GM18873 (cell line): ENCODE results near the gene HSD17B12.
"Not testable (repeated sequence)": the region's sequence is repeated elsewhere in the genome, so short reads cannot be mapped to it uniquely, and the experiment has no call there.

ENCODE experiments used
- ATAC-seq: cut with Tn5 transposase; IDR thresholded peaks from one replicate; pipeline ENCODE4 v1.9.1; 2021; ENCODE audit warnings: mild to moderate bottlenecking, moderate library complexity, moderate number of reproducible peaks; ENCODE audit not compliant: unreplicated experiment, low FRiP score

HSD17B12 gene

DNA sequence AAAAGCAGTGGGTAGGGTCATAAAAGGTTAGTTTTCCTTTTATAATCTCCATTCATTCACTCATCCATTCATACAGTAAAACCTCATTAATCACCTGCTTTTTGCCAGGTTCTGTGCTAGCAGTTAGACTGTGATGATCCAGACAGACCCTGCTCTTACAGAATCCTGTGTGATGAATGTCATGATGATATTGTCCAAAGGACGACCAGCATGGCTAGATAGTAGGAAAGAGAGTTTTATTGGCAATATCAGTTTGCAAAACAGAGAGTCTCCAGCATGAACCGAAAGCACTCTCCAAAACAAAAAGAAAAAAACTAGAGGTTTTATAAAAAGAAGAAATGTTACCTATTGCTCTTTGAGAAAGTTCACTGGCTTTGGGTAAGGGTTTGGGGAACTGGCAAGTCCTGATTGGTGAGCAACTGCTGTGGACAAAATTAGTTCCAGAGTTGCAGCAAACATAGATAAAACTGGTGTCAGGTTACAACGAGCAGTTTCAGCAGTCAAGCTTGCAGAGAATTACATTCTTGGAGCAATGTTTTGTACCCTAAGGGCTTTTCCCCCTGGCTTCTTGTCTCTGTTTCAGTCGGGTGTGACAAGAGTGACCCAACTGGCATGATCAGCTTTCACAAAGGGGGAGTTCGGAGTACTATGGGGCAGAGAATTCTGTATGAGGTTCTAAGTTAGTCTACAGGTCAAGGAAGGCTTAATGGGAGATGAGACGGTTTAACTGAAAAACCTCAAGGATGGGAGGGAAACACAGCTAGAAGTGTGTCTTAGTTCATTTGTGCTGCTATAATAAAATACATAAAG lies 58.3 kb downstream of the HSD17B12 start:
- ATAC-seq: no peak

DNA sequence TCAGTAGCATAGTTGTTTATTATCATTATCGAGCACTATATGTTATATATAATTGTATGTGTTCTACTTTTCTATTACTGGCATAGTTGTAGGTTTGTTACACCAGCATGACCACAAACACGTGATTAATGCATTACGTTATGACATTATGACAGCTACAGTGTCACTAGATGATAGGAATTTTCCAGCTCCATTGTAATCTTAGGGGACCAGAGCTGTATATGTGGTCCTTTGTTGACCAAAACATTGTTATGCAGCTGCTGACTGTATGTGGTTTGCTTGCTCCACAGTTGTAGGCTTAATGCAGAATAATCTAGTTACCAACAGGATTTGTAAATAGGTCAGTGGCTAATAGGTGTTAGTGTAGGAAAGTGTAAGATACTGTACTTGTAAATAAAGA lies 66.1 kb downstream of the HSD17B12 start:
- no peak for ATAC-seq

DNA sequence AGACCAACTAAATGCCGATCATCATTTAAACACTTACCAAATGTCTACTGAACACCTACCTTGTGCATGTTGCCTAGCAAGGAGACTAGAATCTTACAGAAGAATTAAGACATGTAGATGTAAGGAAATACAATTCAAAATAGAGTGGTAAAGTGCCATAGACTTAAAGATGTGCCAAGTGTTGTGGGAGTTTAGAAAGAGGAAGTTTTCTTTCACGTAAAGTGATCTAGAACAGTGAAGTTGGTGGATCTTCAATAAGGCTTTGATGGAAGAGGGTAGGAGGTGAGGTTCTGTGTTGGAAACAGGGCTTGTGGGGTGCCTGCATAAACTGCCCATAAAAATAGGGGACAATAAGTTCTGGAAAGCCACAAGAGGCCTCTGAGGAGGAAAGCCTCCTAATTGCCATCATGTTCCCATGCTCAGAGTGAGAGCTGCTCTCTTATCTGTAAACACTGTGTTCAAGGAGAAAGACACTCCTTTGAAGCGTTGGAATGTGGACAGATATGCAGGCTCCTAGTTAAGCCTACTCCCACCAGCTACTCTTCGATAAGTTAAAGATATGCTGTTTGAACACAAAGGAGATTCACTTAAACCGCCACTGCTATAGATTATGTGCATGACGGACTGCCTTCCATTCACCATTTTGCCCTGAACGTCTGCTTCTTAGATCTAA lies 66.7 kb downstream of the HSD17B12 start:
- ATAC-seq: no peak

DNA sequence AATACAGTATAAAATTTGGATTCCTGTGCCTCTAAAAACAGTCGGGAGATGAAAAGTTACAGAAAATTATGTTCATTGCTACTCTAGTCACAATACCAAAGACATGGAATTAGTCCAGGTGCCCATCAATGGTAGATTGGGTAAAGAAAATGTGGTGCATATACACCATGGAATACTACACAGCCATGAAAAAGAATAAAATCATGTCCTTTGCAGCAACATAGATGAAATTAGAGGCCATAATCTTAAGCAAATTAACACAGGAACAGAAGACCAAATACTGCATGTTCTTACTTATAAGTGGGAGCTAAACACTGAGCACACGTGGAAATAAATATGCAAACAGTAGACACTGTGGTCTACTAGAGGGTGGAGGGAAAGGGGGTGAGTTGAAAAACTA lies 67.6 kb downstream of the HSD17B12 start:
- no peak for ATAC-seq

DNA sequence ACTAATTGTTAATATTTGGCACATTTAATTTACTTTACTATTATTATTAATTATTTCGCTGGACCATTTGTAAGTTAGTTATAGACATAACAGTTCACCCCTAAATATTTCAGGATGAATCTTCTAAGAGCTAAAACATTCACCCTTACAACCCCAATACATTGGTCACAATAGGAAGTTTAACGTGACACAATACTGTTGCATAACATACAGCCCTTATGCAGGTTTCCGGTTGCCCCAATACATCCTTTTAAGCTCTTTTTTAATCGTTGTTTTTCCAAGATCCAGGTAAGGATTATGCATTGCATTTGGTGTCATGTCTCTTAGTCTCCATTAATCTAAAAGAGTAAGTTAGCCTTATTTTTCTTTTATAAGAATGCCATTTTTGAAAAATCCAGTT lies 71.2 kb downstream of the HSD17B12 start:
- ATAC-seq: no peak

DNA sequence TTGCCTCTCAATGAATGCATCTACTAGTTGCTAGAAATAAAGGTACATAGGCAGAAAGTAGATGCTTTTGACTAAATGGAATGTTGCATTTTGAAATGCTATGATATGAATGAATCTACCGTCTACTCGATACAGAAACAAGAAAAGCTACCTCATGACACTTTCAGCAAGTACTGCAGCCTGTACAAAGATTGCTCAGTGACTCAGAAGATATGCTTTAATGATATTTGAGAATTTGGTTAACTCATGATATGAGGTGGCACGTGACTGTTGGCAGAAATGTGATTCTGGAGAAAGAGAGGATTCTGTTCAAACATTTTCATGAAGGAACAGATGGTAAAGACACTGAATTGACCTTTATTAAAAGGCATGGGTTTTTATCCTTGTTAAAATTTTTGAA lies 76.0 kb downstream of the HSD17B12 start:
- no peak for ATAC-seq

DNA sequence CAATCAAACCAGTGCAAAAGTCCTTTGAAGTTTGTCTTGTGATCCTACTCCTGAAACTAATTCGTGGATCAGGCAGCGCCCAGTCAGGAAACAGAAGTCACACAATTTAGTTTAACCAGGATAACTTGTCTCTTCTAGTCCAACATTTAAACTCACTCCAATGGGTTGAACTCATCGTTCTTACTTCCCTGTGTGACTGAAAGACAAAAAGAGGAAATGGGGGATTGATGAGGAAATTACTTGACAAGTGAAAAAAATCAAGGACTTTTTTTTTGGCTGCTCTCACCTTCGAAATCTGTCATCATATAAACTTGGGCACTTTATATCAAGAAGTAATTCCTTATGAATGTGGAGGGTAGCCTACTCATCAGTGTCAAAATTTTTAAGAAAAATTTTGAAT lies 78.4 kb downstream of the HSD17B12 start:
- ATAC-seq: no peak

DNA sequence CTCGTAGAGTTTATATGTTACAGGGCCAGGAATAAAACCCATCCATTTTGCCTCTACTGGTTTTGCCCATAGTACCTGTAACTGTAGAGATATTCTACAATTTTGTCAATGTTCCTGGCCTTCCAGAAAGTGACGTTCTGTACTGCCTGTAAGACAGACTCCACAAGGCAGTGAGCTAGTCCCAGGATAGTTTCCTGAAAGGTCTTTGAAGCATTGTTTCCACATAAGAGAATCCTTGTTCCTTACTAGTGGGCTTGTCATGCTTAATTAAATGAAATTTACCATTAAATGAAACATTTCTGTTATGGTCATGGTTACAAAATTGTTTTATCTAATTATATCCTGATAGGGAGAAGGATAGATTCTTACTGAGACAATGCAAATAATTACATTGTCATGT lies 80.4 kb downstream of the HSD17B12 start:
- no peak for ATAC-seq

DNA sequence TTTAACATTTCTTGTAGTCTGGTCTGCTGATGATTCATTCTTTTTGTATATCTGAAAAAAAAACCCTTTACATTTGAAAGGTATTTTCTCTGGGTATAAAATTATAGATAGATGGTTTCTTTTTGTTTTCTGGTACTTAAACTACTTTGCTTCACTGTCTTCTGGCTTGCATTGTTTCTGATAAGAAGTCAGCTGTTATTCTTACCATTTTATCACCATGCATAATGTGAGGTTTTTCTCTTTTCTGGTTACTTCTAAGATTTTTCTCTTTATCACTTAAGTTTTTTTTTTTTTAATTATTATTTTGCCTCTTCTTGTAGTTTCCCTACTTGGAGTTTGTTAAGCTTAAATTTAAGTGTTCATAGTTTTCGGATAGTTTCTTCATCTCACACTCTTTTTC lies 84.7 kb downstream of the HSD17B12 start:
- ATAC-seq: no peak

DNA sequence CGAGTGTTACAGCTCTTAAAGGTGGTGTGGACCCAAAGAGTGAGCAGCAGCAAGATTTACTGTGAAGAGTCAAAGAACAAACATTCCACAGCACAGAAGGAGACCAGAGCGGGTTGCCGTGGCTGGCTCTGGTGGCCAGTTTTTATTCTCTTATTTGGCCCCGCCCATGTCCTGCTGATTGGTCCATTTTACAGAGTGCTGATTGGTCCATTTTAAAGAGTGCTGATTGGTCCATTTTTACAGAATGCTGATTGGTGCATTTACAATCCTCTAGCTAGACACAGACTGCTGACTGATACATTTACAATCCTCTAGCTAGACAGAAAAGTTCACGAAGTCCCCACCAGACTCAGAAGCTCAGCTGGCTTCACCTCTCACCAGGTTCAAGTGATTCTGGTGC lies 88.1 kb downstream of the HSD17B12 start:
- not testable (repeated sequence) for ATAC-seq

DNA sequence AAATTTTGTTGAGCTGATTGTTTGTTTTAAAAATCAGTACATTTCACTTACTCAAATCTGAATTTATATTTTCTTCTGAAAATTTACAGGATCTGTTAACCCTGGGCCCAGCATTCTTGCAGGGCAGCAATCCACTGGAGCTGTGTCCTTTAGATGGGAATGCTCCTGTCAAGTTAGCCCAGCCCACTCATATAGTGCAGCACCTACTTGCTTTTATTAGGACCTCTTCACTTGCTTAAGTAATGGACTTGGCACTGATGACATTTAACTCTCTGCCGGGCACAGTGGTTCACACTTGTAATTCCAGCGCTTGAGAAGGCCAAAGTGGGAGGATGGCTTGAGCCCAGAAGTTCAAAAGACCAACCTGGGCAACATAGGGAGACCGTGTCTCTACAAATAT lies 89.6 kb downstream of the HSD17B12 start:
- no peak for ATAC-seq

DNA sequence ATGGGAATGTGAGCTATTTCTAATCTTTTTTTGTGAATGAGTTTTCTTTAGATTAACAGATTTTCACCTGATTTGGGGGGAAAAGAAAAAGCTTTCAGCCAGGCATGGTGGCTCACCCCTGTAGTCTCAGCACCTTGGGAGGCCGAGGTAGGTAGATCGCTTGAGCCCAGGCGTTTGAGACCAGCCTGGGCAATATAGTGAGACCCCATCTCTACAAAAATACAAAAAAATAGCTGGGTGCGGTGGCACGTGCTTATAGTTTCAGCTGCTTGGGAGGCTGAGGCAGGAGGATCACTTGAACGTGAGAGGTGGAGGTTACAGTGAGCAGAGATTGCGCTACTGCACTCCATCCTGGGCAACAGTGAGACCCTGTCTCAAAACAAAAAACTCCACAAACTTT lies 92.2 kb downstream of the HSD17B12 start:
- ATAC-seq: no peak

DNA sequence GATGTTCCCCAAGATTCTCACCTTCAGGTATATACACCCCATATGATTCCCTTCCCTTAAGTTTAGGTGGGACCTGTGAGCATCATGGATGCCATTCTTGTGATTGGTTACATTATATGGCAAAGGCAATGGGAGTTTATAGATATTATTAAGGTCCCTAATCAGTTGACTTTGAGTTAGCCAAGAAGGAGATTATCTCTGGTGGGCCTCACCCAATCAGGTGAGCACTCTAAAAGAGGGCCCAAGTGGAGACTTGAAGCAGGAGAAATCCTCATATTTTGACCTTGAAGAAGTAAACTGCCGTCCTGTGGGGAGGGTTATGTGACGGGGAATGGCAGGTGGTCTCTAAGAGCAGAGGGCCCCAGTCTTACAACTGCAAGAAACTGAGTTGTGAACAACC lies 94.2 kb downstream of the HSD17B12 start:
- ATAC-seq: no peak

DNA sequence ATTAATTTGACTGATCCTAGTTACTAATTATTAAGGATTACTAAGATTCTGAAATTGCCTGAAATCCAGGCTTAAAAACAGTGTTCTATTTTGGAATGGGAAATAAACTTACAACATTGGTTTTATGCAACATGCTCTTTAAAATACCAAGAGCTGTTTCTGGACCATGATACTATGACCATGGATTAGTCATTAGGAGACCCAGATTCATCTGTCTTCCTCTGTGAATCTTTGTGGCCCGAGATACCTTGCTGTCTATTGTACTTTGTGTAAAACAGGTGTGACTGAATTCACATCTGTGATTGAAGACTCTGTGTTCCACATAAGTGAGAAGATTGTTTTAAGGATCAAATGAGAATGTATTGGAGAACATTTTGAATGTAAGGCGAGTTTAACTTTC lies 98.8 kb downstream of the HSD17B12 start:
- no peak for ATAC-seq

DNA sequence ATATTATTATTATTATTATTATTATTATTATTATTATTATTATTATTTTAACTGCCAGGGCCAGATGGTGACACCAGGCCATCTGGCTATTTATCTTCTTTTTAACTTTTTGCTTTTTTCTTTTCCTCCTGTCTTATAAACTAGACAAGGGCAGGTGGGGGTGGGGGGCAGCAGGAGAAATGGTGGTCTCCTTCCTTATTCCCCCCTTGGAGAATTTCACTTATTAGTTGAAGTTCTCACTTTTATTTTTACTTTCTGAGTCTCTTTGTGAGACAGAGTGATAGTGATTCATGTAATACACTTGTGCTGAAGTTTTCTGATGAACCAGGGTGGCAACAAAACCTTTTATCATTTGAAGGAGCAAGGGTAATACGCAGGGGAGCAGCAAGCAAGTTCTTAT lies 103.8 kb downstream of the HSD17B12 start:
- ATAC-seq: no peak

DNA sequence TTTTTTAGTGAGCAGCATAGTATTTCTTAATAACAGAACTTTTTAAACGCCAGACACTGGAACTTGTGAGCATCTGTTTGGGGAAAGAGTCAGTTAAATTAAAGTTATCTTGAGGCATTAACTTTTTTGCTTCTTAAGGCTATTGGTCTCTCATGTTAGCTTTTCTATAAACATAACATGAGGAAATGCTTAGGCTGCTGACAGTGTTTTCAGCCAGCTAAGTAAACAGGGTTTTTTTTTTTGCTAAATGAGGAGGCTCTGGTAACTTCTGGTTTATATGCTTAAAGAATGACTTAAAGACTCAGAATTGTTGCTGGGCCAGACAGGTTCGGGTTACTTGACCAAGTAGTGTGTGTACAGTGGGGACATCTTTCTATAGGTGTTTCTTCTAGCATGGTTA lies 104.3 kb downstream of the HSD17B12 start:
- no peak for ATAC-seq

DNA sequence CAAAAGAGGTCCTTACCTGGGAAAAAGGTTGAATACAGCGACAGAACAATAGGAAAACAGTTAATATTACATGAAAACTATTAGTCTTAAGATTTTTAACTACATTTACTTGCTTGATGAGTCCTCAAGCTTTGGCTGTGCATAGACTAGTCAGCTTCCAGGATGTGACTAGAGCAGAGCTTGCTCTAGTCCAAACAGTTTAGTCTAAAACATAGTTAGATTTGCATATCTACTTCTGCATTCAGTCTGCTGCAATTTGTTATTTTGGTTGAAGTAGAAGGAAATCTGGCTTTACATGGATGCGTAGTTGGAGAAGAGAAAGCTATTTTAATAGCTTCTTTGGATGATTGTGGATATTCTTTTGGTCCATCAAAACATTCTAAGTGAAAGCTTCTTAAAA lies 104.8 kb downstream of the HSD17B12 start:
- no peak for ATAC-seq

DNA sequence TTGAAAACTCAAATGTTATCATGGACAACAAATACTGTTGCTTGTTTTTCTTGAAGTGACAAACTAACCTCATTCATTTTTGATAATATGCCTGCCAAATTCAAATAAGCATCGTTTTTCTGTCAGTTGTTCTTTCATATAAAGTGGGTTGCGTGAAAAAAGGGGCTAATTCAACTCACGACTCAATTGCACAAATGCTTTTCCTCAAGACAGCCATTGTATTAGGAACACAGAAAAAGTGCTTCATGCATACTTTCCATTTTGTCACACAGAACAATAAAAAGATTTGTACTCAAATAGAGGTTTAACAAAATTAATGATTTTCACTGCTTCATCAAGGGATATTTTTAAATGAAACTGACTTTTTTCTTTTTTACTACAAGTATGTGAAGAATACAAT lies 105.5 kb downstream of the HSD17B12 start:
- no peak for ATAC-seq

DNA sequence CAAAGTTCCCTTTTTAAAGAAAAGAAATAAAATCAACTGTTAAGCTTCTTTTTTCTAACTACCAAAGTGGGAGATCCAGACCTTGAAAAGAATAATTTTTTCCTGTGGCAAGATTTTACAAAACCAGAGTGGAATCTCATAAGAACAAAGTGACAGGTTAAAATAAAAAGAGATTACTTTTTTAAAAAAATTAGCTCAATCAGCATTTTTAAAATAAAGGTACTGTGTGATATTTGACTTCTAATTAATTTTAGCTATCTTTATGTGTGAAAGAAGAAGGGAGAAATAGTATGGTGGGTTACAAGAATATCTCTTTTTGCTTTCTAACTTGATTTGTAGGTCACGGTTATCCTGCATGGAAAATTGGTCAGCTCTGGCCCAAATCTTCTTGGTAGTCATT lies 107.3 kb downstream of the HSD17B12 start:
- no peak for ATAC-seq

DNA sequence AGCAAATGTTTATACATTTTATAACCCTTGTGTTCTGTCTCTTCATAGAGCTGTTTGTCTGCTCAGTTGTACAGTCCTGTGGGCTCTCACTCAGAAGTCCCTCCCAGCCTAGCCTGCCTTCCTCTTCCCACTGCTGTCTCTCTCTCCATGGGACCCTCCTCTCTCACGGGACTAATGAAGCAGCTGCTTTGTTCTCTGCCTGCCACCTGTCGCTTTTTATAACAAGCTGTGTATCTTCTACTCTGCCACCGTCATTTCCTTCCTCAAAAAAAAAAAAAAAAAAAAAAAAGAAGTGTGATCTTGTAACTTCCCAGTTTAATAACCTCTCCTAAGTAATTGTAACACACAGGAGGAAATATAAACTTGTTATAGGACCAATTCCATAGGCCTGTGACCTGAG lies 107.9 kb downstream of the HSD17B12 start:
- ATAC-seq: no peak

DNA sequence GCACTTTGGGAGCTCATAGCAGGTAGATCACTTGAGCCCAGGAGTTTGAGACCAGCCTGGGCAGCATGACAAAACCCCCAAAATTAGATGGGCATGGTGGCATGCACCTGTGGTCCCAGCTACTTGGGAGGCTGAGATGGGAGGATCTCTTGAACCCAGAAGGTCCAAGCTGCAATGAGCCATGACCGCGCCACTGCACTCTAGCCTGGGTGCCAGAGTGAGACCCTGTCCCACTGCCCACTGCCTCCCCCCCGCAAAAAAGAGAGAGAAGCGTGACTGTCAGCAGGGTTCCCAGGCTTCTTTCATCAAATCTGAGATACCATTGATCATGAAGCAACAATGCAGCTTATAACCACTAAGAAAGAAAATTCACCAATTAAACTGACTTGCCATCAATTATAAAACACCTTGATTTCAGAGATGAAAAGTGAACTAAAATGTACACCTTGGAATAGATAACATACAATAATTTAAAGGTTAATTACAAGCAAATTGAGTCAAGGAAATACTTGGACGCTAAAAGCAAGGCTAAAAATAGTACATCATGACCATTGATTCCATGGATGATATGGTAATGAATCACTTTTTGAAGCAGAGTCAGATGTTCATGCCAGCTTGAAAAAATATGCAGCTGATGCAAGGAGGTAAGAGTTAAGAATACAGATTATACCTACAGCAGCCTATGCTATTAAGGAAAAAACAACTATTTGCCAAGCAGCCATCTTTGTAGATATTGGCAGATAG lies 109.3 kb downstream of the HSD17B12 start:
- no peak for ATAC-seq

DNA sequence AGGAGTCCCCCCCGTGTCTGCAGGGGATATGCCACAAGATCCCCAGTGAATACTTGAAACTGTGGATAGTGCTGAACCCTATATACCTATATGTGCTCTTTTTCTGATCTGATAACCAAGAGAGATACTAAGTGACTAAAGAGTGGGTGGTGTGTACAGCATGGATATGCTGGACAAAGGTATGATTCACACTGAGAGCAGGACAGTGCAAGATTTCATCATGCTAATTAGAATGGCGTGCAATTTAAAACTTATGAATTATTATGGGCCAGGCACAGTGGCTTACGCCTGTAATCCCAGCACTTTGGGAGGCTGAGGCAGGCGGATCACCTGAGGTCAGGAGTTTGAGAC lies 109.9 kb downstream of the HSD17B12 start:
- no peak for ATAC-seq
